GM12878 (cell line): ENCODE results near the gene PTPRN2. TPM values are rescaled to one million over a fixed set of nuclear protein-coding genes. Genes with fewer than 3 reads are reported as not detected.

ENCODE experiments used
- ATAC-seq: fragments of 200-7000 bp; cut with Tn5 transposase; 3 replicates; pipeline ENCODE4 v1.9.1; 2020; ENCODE audit warnings: mild to moderate bottlenecking, moderate library complexity
- BruUV-seq: library from RNA; stranded (reverse); fragments of 400-500 nt; replicated peaks from 2 replicates; lab custom pipeline; 2021; lab: Mats Ljungman, UMichigan
- CTCF ChIA-PET: fragments of 300-600 bp; sonication (Branson Sonifier 250); formaldehyde crosslinking; extraction: SDS; loops from one replicate; lab custom pipeline; 2021; ENCODE audit warnings: inconsistent platforms; lab: Yijun Ruan, JAX
- POLR2A ChIA-PET: fragments of 350-600 bp; formaldehyde crosslinking; extraction: SDS; loops from one replicate; lab custom pipeline; 2021; ENCODE audit warnings: inconsistent platforms; lab: Charles Lee
- RAD21 ChIA-PET: fragments of 300-600 bp; sonication (Branson Sonifier 250); formaldehyde crosslinking; loops from one replicate; lab custom pipeline; 2023; ENCODE audit warnings: antibody characterized with exemption; ENCODE audit not compliant: unreplicated experiment; lab: Charles Lee
- SMC1A ChIA-PET: fragments of 300-600 bp; sonication (Branson Sonifier 250); formaldehyde crosslinking; loops from one replicate; lab custom pipeline; 2023; ENCODE audit not compliant: unreplicated experiment, uncharacterized antibody; lab: Charles Lee
- DNase-seq: peaks from one replicate; pipeline ENCODE4 v3.0.0-alpha.2; 2011; ENCODE audit warnings: low read depth, low spot score
- FAIRE-seq: peaks from 3 replicates; lab custom pipeline; 2011; peaks lifted over from hg19 to GRCh38; lab: Jason Lieb, UNC
- H2AFZ ChIP-seq: 2 replicates; pipeline ENCODE4 v1.6.0; 2011; ENCODE audit warnings: low read depth, low read length, control low read depth; ENCODE audit not compliant: control insufficient read depth
- H3K27ac ChIP-seq: 2 replicates; pipeline ENCODE4 v1.5.1; 2011; ENCODE audit warnings: control low read depth; ENCODE audit not compliant: control insufficient read depth, insufficient read depth
- H3K27me3 ChIP-seq, 2 experiments: replicated peaks in 1 of 2; 2 replicates each; pipeline versions ENCODE4 v1.6.0 to v1.6.1; 2011; ENCODE audit warnings: low read length in 1 of 2; ENCODE audit not compliant: control insufficient read depth in 2 of 2, insufficient read depth in 2 of 2
- H3K36me3 ChIP-seq, 2 experiments: 2 replicates each; pipeline ENCODE4 v1.5.1; 2011; ENCODE audit warnings: low read length in 1 of 2; ENCODE audit not compliant: control insufficient read depth in 2 of 2, insufficient read depth in 2 of 2
- H3K4me1 ChIP-seq: 2 replicates; pipeline ENCODE4 v1.6.1; 2011; ENCODE audit warnings: mild to moderate bottlenecking, low read length, moderate library complexity, mixed read lengths; ENCODE audit not compliant: control insufficient read depth, insufficient read depth
- H3K4me2 ChIP-seq: 2 replicates; pipeline ENCODE4 v1.6.0; 2011; ENCODE audit warnings: control low read depth; ENCODE audit not compliant: control insufficient read depth, insufficient read depth
- H3K4me3 ChIP-seq: fragments of 200-600 bp; sonication (generic); 2 replicates; pipeline ENCODE4 v1.5.1; 2016
- H3K79me2 ChIP-seq: 2 replicates; pipeline ENCODE4 v1.6.0; 2011; ENCODE audit warnings: low read length; ENCODE audit not compliant: control insufficient read depth, insufficient read depth
- H3K9ac ChIP-seq: 2 replicates; pipeline ENCODE4 v1.8.0; 2011; ENCODE audit warnings: low read length, control low read depth, mixed read lengths; ENCODE audit not compliant: control insufficient read depth, insufficient read depth
- H3K9me3 ChIP-seq: replicated peaks from 3 replicates; pipeline ENCODE4 v1.5.1; 2011; ENCODE audit warnings: mild to moderate bottlenecking, low read length; ENCODE audit not compliant: control insufficient read depth, insufficient read depth
- H4K20me1 ChIP-seq: 2 replicates; pipeline ENCODE4 v1.6.0; 2011; ENCODE audit not compliant: control insufficient read depth, insufficient read depth
- BCLAF1 ChIP-seq: fragments of 450-650 bp; IDR thresholded peaks from 2 replicates; pipeline ENCODE4 v1.6.1; 2017; ENCODE audit warnings: antibody characterized with exemption, mild to moderate bottlenecking, moderate library complexity
- HDAC6 ChIP-seq: fragments of 200-600 bp; sonication (generic); IDR thresholded peaks from one replicate; pipeline ENCODE4 v1.8.0; 2017; ENCODE audit warnings: antibody characterized with exemption; ENCODE audit not compliant: unreplicated experiment
- IRF3 ChIP-seq: fragments of 450-650 bp; IDR thresholded peaks from 2 replicates; pipeline ENCODE4 v1.6.1; 2014; ENCODE audit warnings: mild to moderate bottlenecking
- SIN3A ChIP-seq: IDR thresholded peaks from 2 replicates; pipeline ENCODE4 v1.6.1; 2012; ENCODE audit warnings: low read depth, low read length, improper control_type of control experiment
- TCF3 ChIP-seq: IDR thresholded peaks from 2 replicates; pipeline ENCODE4 v1.6.1; 2012; ENCODE audit warnings: low read depth, mild to moderate bottlenecking, low read length, borderline replicate concordance; ENCODE audit not compliant: insufficient read depth
- YBX1 ChIP-seq: fragments of 450-650 bp; IDR thresholded peaks from 2 replicates; pipeline ENCODE4 v1.6.1; 2016; ENCODE audit warnings: antibody characterized with exemption
- ZNF274 ChIP-seq: IDR thresholded peaks from one replicate; pipeline ENCODE4 v1.8.0; 2011; ENCODE audit not compliant: insufficient read length, insufficient read depth
- WGBS: methylation state at CpG from one replicate; pipeline ENCODE4 v1.1.6; 2016; ENCODE audit warnings: low lambda C conversion rate; ENCODE audit not compliant: insufficient replicate concordance, insufficient coverage; ENCODE audit errors: missing lambda C conversion rate; 5-methylcytosine and 5-hydroxymethylcytosine counted together
- in situ Hi-C: fragments of 300-500 bp; cut with MboI; formaldehyde crosslinking; loops from 9 replicates; pipeline ENCODE4 v1.14.3; 2018; ENCODE audit warnings: mixed read lengths
- intact Hi-C: fragments of 100-400 bp; cut with micrococcal nuclease; formaldehyde crosslinking; loops from one replicate; pipeline ENCODE4 v1.14.2; 2022; ENCODE audit not compliant: unreplicated experiment
- polyA plus RNA-seq, 11 experiments: library from polyadenylated mRNA; depleted of rRNA in 4 of 11; unstranded in 6 of 11; stranded (reverse) in 5 of 11; fragments of >200 nt; fragmentation: Nextera tagmentation in 4 of 11; fragmentation: Illumina TruSeq in 1 of 11; extraction: Ambion mirVana in 4 of 11; extraction: Trizol in 1 of 11; gene quantifications; 1 replicate in 1 of 11; 2 replicates in 10 of 11; pipeline versions ENCODE4 v1.2.1 to v1.2.3, GENCODE V29; 2011 to 2016; ENCODE audit warnings: inconsistent platforms in 2 of 11, missing spikeins in 2 of 11, low read depth in 1 of 11
- total RNA-seq, 4 experiments: library from RNA; depleted of rRNA in 3 of 4; stranded (reverse); fragments of >200 nt in 3 of 4; fragmentation: Illumina TruSeq in 1 of 4; extraction: Trizol in 1 of 4; gene quantifications; 2 replicates each; pipeline versions ENCODE4 v1.2.1 to v1.2.3, GENCODE V29; 2013 to 2021
- TF ChIP-seq, protein P1 (sequence below): fragments of 150-350 bp; IDR thresholded peaks from 2 replicates; pipeline ENCODE4 v1.6.1; 2014; ENCODE audit warnings: mild to moderate bottlenecking, low read depth, low read length

Gene PTPRN2
- total and polyA plus RNA-seq, 10 of the 15 experiments (the other 5 are each of a cell fraction or from before 2014, with no cell fraction given), result 5.4 TPM; not detected in 9

GRCh38 chr7:157809863-157810851, 777.5 kb downstream of the PTPRN2 start:
- ChIA-PET CTCF (no interaction called here), RAD21 (no interaction called here)
- ATAC-seq, result no peak
- no peaks in the 10 kb centered on the region for H3K79me2 ChIP-seq
- no peak overlapping the region for H3K27ac ChIP-seq
- H2AFZ ChIP-seq, result no peak overlapping the region
- intact Hi-C loops, result no loop called here
- no peaks in the 10 kb centered on the region for H3K36me3 ChIP-seq
- H3K9ac ChIP-seq, result no peak overlapping the region
- no peak for FAIRE-seq
- no peak for TF ChIP-seq YBX1
- TF ChIP-seq HDAC6, result no peak
- TF ChIP-seq TCF3, result no peak
- TF ChIP-seq SIN3A, result no peak
- TF ChIP-seq, protein P1, sequence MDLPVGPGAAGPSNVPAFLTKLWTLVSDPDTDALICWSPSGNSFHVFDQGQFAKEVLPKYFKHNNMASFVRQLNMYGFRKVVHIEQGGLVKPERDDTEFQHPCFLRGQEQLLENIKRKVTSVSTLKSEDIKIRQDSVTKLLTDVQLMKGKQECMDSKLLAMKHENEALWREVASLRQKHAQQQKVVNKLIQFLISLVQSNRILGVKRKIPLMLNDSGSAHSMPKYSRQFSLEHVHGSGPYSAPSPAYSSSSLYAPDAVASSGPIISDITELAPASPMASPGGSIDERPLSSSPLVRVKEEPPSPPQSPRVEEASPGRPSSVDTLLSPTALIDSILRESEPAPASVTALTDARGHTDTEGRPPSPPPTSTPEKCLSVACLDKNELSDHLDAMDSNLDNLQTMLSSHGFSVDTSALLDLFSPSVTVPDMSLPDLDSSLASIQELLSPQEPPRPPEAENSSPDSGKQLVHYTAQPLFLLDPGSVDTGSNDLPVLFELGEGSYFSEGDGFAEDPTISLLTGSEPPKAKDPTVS, result no peak
- TF ChIP-seq ZNF274, result no peak
- no peak for TF ChIP-seq BCLAF1
- TF ChIP-seq IRF3, result no peak
- TF ChIP-seq, all 136 proteins: peak for 0
- 75% methylated on average over 31 of the region's 55 CpGs for WGBS
- in situ Hi-C loops, result no loop called here
- Histone ChIP-seq H3K9me3 (peaks cover 1% of the 10 kb centered on the region; the same call in 1 of the 3 replicates), H3K4me3 (no peak overlapping the region), H3K4me1 (no peaks in the 10 kb centered on the region), H3K27me3 (no peaks in the 10 kb centered on the region), H4K20me1 (no peaks in the 10 kb centered on the region), H3K4me2 (no peak overlapping the region)
- ChIA-PET SMC1A (no interaction called here), POLR2A (no interaction called here)
- DNase-seq, result no peak
- BruUV-seq, result no TSS peak
